Retina (tissue), 1 donor: Measurements from ENCODE around the gene PLAC8L1.

ENCODE experiments used
- DNase-seq: peaks from one replicate; pipeline ENCODE4 v3.0.0-alpha.2; 2016

PLAC8L1 gene

GRCh38 chr5:146079695-146080373, 25.5 kb downstream of the PLAC8L1 start:
- no peak for DNase-seq

- DNase-seq, result no peak
Measured at GRCh38 chr5:146078566-146078965, 26.8 kb downstream of the PLAC8L1 start.

GRCh38 chr5:146076455-146076854, 28.9 kb downstream of the PLAC8L1 start:
- no peak for DNase-seq

GRCh38 chr5:146076028-146076427, 29.3 kb downstream of the PLAC8L1 start:
- DNase-seq, result no peak

GRCh38 chr5:146073239-146073900, 32.0 kb downstream of the PLAC8L1 start:
- peak; percentile 87 for DNase-seq

GRCh38 chr5:146072595-146072994, 32.8 kb downstream of the PLAC8L1 start:
- DNase-seq, result no peak

GRCh38 chr5:146071171-146071570, 34.2 kb downstream of the PLAC8L1 start:
- DNase-seq, result no peak

- DNase-seq, result no peak
Measured at GRCh38 chr5:146070746-146071145, 34.6 kb downstream of the PLAC8L1 start.

- no peak for DNase-seq
Measured at GRCh38 chr5:146069780-146070099, 35.6 kb downstream of the PLAC8L1 start.

GRCh38 chr5:146068977-146069779, 36.2 kb downstream of the PLAC8L1 start:
- DNase-seq, result no peak

- DNase-seq, result no peak
Measured at GRCh38 chr5:146068206-146068605, 37.2 kb downstream of the PLAC8L1 start.

- no peak for DNase-seq
Measured at GRCh38 chr5:146066968-146067367, 38.4 kb downstream of the PLAC8L1 start.

GRCh38 chr5:146060221-146060585, 45.2 kb downstream of the PLAC8L1 start:
- no peak for DNase-seq

- no peak for DNase-seq
Measured at GRCh38 chr5:146059460-146060220, 45.7 kb downstream of the PLAC8L1 start.

GRCh38 chr5:146055432-146055831, 49.9 kb downstream of the PLAC8L1 start:
- DNase-seq, result no peak

- no peak for DNase-seq
Measured at GRCh38 chr5:146052780-146053179, 52.6 kb downstream of the PLAC8L1 start.

GRCh38 chr5:146051678-146052077, 53.7 kb downstream of the PLAC8L1 start:
- DNase-seq, result no peak

- no peak for DNase-seq
Measured at GRCh38 chr5:146050086-146050485, 55.3 kb downstream of the PLAC8L1 start.

- DNase-seq, result no peak
Measured at GRCh38 chr5:146049704-146050026, 55.7 kb downstream of the PLAC8L1 start.

GRCh38 chr5:146048994-146049703, 56.2 kb downstream of the PLAC8L1 start:
- DNase-seq, result peak; percentile 78

GRCh38 chr5:146047396-146047795, 58.0 kb downstream of the PLAC8L1 start:
- no peak for DNase-seq

- DNase-seq, result no peak
Measured at GRCh38 chr5:146043722-146044121, 61.7 kb downstream of the PLAC8L1 start.
